ENCODE measurements around the gene TMEM88.

Gene TMEM88

GRCh38 chr17:7844292-7845154, 10.3 kb upstream of the TMEM88 start:
- DNase-seq = peak; percentile 87

DNA sequence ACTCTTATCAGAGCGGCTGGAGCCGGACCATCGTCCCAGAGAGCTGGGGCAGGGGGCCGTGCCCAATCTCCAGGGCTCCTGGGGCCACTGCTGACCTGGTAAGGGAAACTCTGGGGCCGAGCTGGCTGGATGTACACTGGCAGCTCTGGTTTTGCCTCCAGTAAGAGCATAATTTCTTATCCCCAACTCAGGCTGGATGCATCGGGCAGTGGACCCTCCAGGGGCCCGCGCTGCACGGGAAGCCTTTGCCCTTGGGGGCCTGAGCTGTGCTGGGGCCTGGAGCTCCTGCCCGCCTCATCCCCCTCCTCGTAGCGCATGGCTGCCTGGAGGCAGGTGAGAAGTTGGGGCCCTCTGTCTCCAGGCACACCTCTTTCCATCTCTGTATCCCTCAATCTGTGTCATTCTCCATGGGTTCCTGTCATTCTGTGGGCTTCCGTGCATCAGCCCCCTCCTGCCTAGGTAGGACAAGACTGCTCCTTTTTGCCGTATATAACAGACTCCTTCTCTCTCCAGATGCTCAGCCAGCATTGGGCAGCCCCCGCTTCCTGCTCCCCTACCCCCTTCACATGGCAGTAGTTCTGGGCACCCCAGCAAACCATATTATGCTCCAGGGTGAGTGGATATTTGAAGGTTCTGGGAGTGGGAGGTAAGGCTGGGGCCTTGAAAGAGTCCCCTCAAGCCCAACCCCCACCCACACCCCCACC, 9.4 kb upstream of the TMEM88 start:
- DNase-seq = no peak

DNA sequence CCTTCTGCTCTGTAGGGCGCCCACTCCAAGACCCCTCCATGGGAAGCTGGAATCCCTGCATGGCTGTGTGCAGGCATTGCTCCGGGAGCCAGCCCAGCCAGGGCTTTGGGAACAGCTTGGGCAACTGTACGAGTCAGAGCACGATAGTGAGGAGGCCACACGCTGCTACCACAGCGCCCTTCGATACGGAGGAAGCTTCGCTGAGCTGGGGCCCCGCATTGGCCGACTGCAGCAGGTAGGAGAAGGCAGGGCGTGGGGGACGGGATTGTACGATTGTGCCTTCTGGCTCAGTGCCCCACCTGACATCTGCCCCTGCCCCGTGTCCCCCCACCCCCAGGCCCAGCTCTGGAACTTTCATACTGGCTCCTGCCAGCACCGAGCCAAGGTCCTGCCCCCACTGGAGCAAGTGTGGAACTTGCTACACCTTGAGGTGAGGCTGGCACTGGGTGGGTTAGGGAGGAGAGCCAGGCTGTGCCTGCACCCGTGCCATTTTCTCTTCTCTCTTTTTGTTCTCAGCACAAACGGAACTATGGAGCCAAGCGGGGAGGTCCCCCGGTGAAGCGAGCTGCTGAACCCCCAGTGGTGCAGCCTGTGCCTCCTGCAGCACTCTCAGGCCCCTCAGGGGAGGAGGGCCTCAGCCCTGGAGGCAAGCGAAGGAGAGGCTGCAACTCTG, 8.7 kb upstream of the TMEM88 start:
- DNase-seq = no peak

DNA sequence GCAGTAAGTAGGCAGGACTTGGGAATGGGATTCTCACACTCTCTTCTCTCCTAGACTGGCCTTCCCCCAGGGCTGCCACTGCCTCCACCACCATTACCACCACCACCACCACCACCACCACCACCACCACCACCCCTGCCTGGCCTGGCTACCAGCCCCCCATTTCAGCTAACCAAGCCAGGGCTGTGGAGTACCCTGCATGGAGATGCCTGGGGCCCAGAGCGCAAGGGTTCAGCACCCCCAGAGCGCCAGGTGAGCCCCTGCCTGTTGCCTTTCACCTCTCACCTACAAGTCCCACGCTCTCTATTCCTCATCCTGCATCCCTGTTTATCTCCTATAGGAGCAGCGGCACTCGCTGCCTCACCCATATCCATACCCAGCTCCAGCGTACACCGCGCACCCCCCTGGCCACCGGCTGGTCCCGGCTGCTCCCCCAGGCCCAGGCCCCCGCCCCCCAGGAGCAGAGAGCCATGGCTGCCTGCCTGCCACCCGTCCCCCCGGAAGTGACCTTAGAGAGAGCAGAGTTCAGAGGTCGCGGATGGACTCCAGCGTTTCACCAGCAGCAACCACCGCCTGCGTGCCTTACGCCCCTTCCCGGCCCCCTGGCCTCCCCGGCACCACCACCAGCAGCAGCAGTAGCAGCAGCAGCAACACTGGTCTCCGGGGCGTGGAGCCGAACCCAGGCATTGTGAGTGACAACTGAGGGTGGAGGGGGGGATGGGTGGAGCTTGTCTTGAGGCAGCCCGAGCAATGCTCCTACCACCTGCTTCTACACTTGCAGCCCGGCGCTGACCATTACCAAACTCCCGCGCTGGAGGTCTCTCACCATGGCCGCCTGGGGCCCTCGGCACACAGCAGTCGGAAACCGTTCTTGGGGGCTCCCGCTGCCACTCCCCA, 7.9 kb upstream of the TMEM88 start:
- DNase-seq = no peak

- no peak for DNase-seq
These were observed 6.7 kb upstream of the TMEM88 start for GRCh38 chr17:7848131-7848579.

DNA sequence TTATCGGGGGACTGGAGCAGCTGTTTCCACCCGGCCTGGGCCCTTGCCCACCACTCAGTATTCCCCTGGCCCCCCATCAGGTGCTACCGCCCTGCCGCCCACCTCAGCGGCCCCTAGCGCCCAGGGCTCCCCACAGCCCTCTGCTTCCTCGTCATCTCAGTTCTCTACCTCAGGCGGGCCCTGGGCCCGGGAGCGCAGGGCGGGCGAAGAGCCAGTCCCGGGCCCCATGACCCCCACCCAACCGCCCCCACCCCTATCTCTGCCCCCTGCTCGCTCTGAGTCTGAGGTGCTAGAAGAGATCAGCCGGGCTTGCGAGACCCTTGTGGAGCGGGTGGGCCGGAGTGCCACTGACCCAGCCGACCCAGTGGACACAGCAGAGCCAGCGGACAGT, 6.1 kb upstream of the TMEM88 start:
- no peak for DNase-seq

DNA sequence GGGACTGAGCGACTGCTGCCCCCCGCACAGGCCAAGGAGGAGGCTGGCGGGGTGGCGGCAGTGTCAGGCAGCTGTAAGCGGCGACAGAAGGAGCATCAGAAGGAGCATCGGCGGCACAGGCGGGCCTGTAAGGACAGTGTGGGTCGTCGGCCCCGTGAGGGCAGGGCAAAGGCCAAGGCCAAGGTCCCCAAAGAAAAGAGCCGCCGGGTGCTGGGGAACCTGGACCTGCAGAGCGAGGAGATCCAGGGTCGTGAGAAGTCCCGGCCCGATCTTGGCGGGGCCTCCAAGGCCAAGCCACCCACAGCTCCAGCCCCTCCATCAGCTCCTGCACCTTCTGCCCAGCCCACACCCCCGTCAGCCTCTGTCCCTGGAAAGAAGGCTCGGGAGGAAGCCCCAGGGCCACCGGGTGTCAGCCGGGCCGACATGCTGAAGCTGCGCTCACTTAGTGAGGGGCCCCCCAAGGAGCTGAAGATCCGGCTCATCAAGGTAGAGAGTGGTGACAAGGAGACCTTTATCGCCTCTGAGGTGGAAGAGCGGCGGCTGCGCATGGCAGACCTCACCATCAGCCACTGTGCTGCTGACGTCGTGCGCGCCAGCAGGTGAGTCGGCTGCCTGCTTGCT, 5.6 kb upstream of the TMEM88 start:
- no peak for DNase-seq

DNA sequence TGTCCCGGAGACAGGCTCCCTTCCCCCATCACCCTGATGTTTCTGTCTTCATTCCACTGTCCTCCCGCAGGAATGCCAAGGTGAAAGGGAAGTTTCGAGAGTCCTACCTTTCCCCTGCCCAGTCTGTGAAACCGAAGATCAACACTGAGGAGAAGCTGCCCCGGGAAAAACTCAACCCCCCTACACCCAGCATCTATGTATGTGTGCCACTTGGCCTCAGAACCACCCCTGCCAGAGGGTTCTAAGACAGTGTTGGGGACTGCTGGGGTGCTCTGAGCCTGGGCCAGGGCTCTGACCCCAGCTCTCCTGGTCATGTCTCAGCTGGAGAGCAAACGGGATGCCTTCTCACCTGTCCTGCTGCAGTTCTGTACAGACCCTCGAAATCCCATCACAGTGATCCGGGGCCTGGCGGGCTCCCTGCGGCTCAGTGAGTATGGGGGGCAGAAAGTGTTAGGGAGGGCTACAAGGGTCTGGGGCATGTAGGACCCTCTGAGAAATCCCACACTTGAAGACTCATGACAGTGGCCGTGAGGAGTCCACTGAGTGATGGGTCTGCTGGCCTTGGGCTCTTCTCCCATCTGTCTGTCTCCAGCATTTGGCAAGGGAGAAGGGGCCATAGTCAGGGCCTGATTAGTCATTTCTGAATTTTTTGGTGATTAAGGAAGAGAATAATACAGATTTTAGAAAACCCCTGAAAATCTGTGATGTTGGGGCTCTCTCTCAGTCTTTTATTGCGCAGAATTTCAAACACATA, 4.9 kb upstream of the TMEM88 start:
- no peak for DNase-seq

- DNase-seq = no peak
These were observed 4.0 kb upstream of the TMEM88 start for GRCh38 chr17:7850701-7851437.

GRCh38 chr17:7851438-7852261, 3.2 kb upstream of the TMEM88 start:
- DNase-seq = no peak

- no peak for DNase-seq
These were observed 2.6 kb upstream of the TMEM88 start for GRCh38 chr17:7852262-7852670.

- DNase-seq = no peak
These were observed 1.8 kb upstream of the TMEM88 start for GRCh38 chr17:7852919-7853690.

DNA sequence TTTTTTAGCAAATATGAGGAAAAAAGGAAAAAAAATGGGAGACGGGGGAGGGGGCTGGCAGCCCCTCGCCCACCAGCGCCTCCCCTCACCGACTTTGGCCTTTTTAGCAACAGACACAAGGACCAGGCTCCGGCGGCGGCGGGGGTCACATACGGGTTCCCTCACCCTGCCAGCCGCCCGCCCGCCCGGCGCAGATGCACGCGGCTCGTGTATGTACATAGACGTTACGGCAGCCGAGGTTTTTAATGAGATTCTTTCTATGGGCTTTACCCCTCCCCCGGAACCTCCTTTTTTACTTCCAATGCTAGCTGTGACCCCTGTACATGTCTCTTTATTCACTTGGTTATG, 1.2 kb upstream of the TMEM88 start:
- DNase-seq = no peak

DNA sequence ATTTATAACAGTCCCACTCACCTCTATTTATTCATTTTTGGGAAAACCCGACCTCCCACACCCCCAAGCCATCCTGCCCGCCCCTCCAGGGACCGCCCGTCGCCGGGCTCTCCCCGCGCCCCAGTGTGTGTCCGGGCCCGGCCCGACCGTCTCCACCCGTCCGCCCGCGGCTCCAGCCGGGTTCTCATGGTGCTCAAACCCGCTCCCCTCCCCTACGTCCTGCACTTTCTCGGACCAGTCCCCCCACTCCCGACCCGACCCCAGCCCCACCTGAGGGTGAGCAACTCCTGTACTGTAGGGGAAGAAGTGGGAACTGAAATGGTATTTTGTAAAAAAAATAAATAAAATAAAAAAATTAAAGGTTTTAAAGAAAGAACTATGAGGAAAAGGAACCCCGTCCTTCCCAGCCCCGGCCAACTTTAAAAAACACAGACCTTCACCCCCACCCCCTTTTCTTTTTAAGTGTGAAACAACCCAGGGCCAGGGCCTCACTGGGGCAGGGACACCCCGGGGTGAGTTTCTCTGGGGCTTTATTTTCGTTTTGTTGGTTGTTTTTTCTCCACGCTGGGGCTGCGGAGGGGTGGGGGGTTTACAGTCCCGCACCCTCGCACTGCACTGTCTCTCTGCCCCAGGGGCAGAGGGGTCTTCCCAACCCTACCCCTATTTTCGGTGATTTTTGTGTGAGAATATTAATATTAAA, 638 bp upstream of the TMEM88 start:
- DNase-seq = no peak

DNA sequence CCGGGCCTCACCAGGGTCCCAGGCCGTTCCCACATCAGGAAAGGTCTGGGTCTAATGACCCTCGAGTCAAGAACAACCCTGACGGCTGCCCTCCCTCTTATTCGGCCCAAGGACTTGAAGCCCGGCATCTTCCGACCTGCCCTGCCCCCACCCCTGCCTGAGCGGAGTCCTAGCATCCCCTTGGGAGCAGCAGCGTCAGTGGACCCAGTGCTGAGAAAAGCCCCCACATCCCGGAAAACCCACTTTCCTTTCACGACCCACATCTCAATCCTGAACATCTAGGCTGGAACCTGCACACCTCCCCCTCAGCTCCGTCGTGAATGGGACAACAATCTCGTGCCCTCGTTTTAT, 769 bp downstream of the TMEM88 start:
- DNase-seq = no peak

DNA sequence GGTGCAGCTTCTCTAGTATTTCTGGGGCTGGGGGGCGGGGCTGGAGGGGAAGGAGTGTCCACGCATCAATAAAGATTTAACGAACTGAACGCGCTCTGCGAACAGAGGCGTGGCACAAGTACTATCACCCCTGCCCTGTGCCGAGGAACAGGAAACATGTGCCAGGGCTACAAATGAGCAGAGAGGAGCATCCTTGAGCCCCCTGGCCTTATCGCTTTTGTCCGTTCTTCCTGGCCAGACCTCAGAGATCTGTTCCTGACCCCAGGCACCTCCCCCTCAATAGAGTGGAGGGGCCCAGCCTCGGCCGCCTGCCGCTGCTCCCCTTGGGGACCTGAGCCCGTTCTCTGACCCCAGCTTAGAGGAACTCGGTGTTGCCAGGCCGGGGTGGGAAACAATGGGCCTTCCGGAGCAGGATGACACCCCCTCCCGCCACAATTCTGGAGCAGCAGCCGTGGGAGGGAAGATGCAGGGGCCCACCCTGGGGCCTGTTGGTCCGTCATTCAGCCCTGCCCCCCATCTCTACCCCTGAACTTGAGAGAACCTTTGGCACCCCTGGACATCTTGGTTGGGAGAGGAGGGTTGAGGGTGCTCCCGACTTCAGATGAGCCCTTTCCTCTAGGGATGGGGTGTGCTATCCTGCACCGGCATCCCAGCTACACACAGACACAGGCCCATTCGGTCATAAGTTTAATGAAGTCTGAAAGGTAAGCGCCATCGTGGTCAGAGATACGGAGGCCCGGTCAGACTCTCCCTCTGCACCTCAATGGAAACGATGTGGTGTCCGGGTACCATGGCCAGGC, 1.3 kb downstream of the TMEM88 start:
- DNase-seq = peak; percentile 18
